ENCODE data around the gene KCTD13.
"Not testable (repeated sequence)": the region's sequence is repeated elsewhere in the genome, so short reads cannot be mapped to it uniquely, and the experiment has no call there.

The KCTD13 gene

GRCh38 chr16:29961127-29961478, 35.1 kb upstream of the KCTD13 start:
- H3K9me3 ChIP-seq: no peaks in the 10 kb centered on the region
- H3K4me1 ChIP-seq: peaks cover 9% of the 10 kb centered on the region
- no peaks in the 10 kb centered on the region for H3K36me3 ChIP-seq (replicated peaks)
- no peak for DNase-seq (ENCODE audit: low spot score in 2 of 2)
- peak overlapping the region; percentile 60 for H3K4me3 ChIP-seq
- in situ Hi-C loops (cut with MboI; ENCODE audit: low sequenced_read_pairs): no loop called here
- H3K27me3 ChIP-seq (ENCODE audit: low read depth): peaks cover 3% of the 10 kb centered on the region; the same call in 1 of the 2 replicates

- H3K4me1 ChIP-seq; DNase-seq (ENCODE audit: low spot score in 2 of 2); in situ Hi-C loops (cut with MboI; ENCODE audit: low sequenced_read_pairs); H3K36me3 ChIP-seq (replicated peaks); H3K9me3 ChIP-seq; H3K27me3 ChIP-seq (ENCODE audit: low read depth); H3K4me3 ChIP-seq: not testable (repeated sequence)
Measured at GRCh38 chr16:29959821-29960220, 33.8 kb upstream of the KCTD13 start.

GRCh38 chr16:29959293-29959692, 33.3 kb upstream of the KCTD13 start:
- in situ Hi-C loops (cut with MboI; ENCODE audit: low sequenced_read_pairs): no loop called here
- H3K9me3 ChIP-seq: no peaks in the 10 kb centered on the region
- no peak overlapping the region for H3K4me3 ChIP-seq
- H3K27me3 ChIP-seq (ENCODE audit: low read depth): peaks cover 3% of the 10 kb centered on the region; the same call in 1 of the 2 replicates
- H3K4me1 ChIP-seq: peaks cover 9% of the 10 kb centered on the region
- H3K36me3 ChIP-seq (replicated peaks): no peaks in the 10 kb centered on the region
- DNase-seq (ENCODE audit: low spot score in 2 of 2): no peak

- Histone ChIP-seq H3K9me3 (no peaks in the 10 kb centered on the region), H3K4me3 (no peak overlapping the region), H3K36me3 (replicated peaks) (no peaks in the 10 kb centered on the region), H3K27me3 (ENCODE audit: low read depth) (peaks cover 3% of the 10 kb centered on the region; the same call in 1 of the 2 replicates), H3K4me1 (peaks cover 9% of the 10 kb centered on the region)
- in situ Hi-C loops (cut with MboI; ENCODE audit: low sequenced_read_pairs): no loop called here
- no peak for DNase-seq (ENCODE audit: low spot score in 2 of 2)
Measured at GRCh38 chr16:29958756-29959155, 32.7 kb upstream of the KCTD13 start.

GRCh38 chr16:29951625-29952365, 25.8 kb upstream of the KCTD13 start:
- Histone ChIP-seq H3K9me3 (peaks cover 10% of the 10 kb centered on the region), H3K4me1 (no peaks in the 10 kb centered on the region), H3K27me3 (ENCODE audit: low read depth) (peaks cover 3% of the 10 kb centered on the region; the same call in 1 of the 2 replicates), H3K36me3 (replicated peaks) (no peaks in the 10 kb centered on the region), H3K4me3 (no peak overlapping the region)
- in situ Hi-C loops (cut with MboI; ENCODE audit: low sequenced_read_pairs): no loop called here
- no peak for DNase-seq (ENCODE audit: low spot score in 2 of 2)

GRCh38 chr16:29950806-29951461, 24.9 kb upstream of the KCTD13 start:
- peaks cover 10% of the 10 kb centered on the region for H3K9me3 ChIP-seq
- in situ Hi-C loops (cut with MboI; ENCODE audit: low sequenced_read_pairs): no loop called here
- no peak overlapping the region for H3K4me3 ChIP-seq
- DNase-seq (ENCODE audit: low spot score in 2 of 2): no peak
- no peaks in the 10 kb centered on the region for H3K27me3 ChIP-seq (ENCODE audit: low read depth)
- no peaks in the 10 kb centered on the region for H3K4me1 ChIP-seq
- no peaks in the 10 kb centered on the region for H3K36me3 ChIP-seq (replicated peaks)

GRCh38 chr16:29947897-29948296, 21.9 kb upstream of the KCTD13 start:
- H3K27me3 ChIP-seq (ENCODE audit: low read depth): no peaks in the 10 kb centered on the region
- no peak for DNase-seq (ENCODE audit: low spot score in 2 of 2)
- H3K36me3 ChIP-seq (replicated peaks): no peaks in the 10 kb centered on the region
- in situ Hi-C loops (cut with MboI; ENCODE audit: low sequenced_read_pairs): no loop called here
- peaks cover 13% of the 10 kb centered on the region for H3K4me1 ChIP-seq
- no peak overlapping the region for H3K4me3 ChIP-seq
- peaks cover 10% of the 10 kb centered on the region for H3K9me3 ChIP-seq

- H3K4me3 ChIP-seq: no peak overlapping the region
- peak; percentile 78 to 93 for DNase-seq (ENCODE audit: low spot score in 2 of 2)
- no peaks in the 10 kb centered on the region for H3K27me3 ChIP-seq (ENCODE audit: low read depth)
- peaks cover 13% of the 10 kb centered on the region for H3K4me1 ChIP-seq
- H3K9me3 ChIP-seq: peaks cover 2% of the 10 kb centered on the region; the same call in 1 of the 2 replicates
- no peaks in the 10 kb centered on the region for H3K36me3 ChIP-seq (replicated peaks)
- in situ Hi-C loops (cut with MboI; ENCODE audit: low sequenced_read_pairs): no loop called here
Measured at GRCh38 chr16:29943846-29944799, 18.1 kb upstream of the KCTD13 start.

GRCh38 chr16:29940656-29941055, 14.6 kb upstream of the KCTD13 start:
- H3K36me3 ChIP-seq (replicated peaks): no peaks in the 10 kb centered on the region
- in situ Hi-C loops (cut with MboI; ENCODE audit: low sequenced_read_pairs): no loop called here
- no peak overlapping the region for H3K4me3 ChIP-seq
- H3K4me1 ChIP-seq: peaks cover 13% of the 10 kb centered on the region
- DNase-seq (ENCODE audit: low spot score in 2 of 2): peak in 1 of 2 experiments; percentile 20
- no peaks in the 10 kb centered on the region for H3K27me3 ChIP-seq (ENCODE audit: low read depth)
- no peaks in the 10 kb centered on the region; the same call in 1 of the 2 replicates for H3K9me3 ChIP-seq

- H3K27me3 ChIP-seq (ENCODE audit: low read depth); H3K4me3 ChIP-seq; in situ Hi-C loops (cut with MboI; ENCODE audit: low sequenced_read_pairs); H3K36me3 ChIP-seq (replicated peaks); DNase-seq (ENCODE audit: low spot score in 2 of 2); H3K9me3 ChIP-seq; H3K4me1 ChIP-seq: not testable (repeated sequence)
Measured at GRCh38 chr16:29931750-29932149, 5.7 kb upstream of the KCTD13 start.

- in situ Hi-C loops (cut with MboI; ENCODE audit: low sequenced_read_pairs): no loop called here
- peak overlapping the region; percentile 66 for H3K4me3 ChIP-seq
Measured at GRCh38 chr16:29927070-29927905, 1.3 kb upstream of the KCTD13 start.

GRCh38 chr16:29926711-29927052, 656 bp upstream of the KCTD13 start:
- DNase-seq (ENCODE audit: low spot score in 2 of 2): no peak
- no peaks in the 10 kb centered on the region for H3K36me3 ChIP-seq (replicated peaks)
- H3K9me3 ChIP-seq: no peaks in the 10 kb centered on the region
- H3K27me3 ChIP-seq (ENCODE audit: low read depth): no peaks in the 10 kb centered on the region
- in situ Hi-C loops (cut with MboI; ENCODE audit: low sequenced_read_pairs): no loop called here
- peaks cover 26% of the 10 kb centered on the region for H3K4me1 ChIP-seq
- H3K4me3 ChIP-seq: peak overlapping the region; percentile 66

More at GRCh38 chr16:29927070-29927905, 1.3 kb upstream of the KCTD13 start:
- Histone ChIP-seq H3K27me3 (ENCODE audit: low read depth) (no peaks in the 10 kb centered on the region), H3K9me3 (no peaks in the 10 kb centered on the region), H3K36me3 (replicated peaks) (no peaks in the 10 kb centered on the region), H3K4me1 (peaks cover 20% of the 10 kb centered on the region)
- DNase-seq (ENCODE audit: low spot score in 2 of 2): no peak

- peaks cover 39% of the 10 kb centered on the region for H3K4me1 ChIP-seq
- H3K9me3 ChIP-seq: no peaks in the 10 kb centered on the region
- in situ Hi-C loops (cut with MboI; ENCODE audit: low sequenced_read_pairs): no loop called here
- H3K4me3 ChIP-seq: peak overlapping the region; percentile 66
- H3K27me3 ChIP-seq (ENCODE audit: low read depth): no peaks in the 10 kb centered on the region
- no peaks in the 10 kb centered on the region for H3K36me3 ChIP-seq (replicated peaks)
- no peak for DNase-seq (ENCODE audit: low spot score in 2 of 2)
Measured at GRCh38 chr16:29925105-29925756, 795 bp downstream of the KCTD13 start.

Data from HAP-1 (cell line).